ENCODE data around the gene ZNF750. TPM values are rescaled to one million over a fixed set of nuclear protein-coding genes. Genes with fewer than 3 reads are reported as not detected.

The ZNF750 gene
- polyA plus RNA-seq, 3 donors = not detected

GRCh38 chr17:82808006-82808405, 31.8 kb downstream of the ZNF750 start:
- TF ChIP-seq, protein P1, sequence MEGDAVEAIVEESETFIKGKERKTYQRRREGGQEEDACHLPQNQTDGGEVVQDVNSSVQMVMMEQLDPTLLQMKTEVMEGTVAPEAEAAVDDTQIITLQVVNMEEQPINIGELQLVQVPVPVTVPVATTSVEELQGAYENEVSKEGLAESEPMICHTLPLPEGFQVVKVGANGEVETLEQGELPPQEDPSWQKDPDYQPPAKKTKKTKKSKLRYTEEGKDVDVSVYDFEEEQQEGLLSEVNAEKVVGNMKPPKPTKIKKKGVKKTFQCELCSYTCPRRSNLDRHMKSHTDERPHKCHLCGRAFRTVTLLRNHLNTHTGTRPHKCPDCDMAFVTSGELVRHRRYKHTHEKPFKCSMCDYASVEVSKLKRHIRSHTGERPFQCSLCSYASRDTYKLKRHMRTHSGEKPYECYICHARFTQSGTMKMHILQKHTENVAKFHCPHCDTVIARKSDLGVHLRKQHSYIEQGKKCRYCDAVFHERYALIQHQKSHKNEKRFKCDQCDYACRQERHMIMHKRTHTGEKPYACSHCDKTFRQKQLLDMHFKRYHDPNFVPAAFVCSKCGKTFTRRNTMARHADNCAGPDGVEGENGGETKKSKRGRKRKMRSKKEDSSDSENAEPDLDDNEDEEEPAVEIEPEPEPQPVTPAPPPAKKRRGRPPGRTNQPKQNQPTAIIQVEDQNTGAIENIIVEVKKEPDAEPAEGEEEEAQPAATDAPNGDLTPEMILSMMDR (IDR thresholded peaks at IDR 0.05) = no peak
- no peak overlapping the region for H3K9ac ChIP-seq (ENCODE audit: insufficient read depth, low read length, poor library complexity, severe bottlenecking)
- peaks cover 11 to 38% of the 10 kb centered on the region in 2 donors for H3K36me3 ChIP-seq (replicated peaks in 1 of 2; ENCODE audit: control insufficient read depth in 1 of 2, insufficient read depth in 2 of 2, low read length in 2 of 2)

DNA sequence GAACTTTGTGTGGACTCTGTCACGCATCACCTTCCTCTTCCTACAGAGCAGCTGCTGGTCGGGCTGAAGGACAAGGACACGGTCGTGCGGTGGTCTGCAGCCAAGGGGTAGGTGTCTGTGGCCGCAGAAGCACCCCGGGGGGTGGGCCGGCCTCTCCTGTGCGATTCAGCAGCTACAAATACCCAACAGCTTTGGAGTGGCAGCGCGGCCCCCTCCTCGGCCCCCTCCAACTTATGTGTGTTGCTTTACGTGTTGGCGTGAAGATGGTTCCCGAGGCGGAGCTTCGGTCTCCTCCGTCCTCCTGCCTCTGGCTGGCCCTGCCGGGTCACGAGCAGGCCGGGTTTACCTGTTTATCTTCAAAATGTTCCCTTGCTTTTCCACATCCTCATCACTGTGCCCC, 32.3 kb downstream of the ZNF750 start:
- Histone ChIP-seq H3K4me3 (replicated peaks in 1 of 3; ENCODE audit: low read depth in 2 of 3, low read length in 3 of 3) (no peak overlapping the region), H3K9me3 (replicated peaks in 1 of 2; ENCODE audit: control insufficient read depth in 1 of 2, insufficient read depth in 1 of 2, low read length in 2 of 2) (no peaks in the 10 kb centered on the region), H2AFZ (ENCODE audit: insufficient read depth, low read depth, low read length, poor library complexity, severe bottlenecking) (no peak overlapping the region), H3K27ac (ENCODE audit: low read depth in 1 of 2, low read length in 2 of 2) (no peak overlapping the region), H3K79me2 (ENCODE audit: insufficient read depth, low read length) (no peaks in the 10 kb centered on the region), H3K36me3 (replicated peaks in 1 of 2; ENCODE audit: control insufficient read depth in 1 of 2, insufficient read depth in 2 of 2, low read length in 2 of 2) (peaks cover 11 to 38% of the 10 kb centered on the region in 2 donors), H3K4me1 (ENCODE audit: control insufficient read depth in 1 of 2, insufficient read depth in 2 of 2, low read length in 2 of 2) (no peaks in the 10 kb centered on the region), H4K20me1 (ENCODE audit: insufficient read depth, low read length) (no peaks in the 10 kb centered on the region), H3K27me3 (ENCODE audit: control insufficient read depth in 2 of 2, insufficient read depth in 2 of 2, low read length in 2 of 2) (no peaks in the 10 kb centered on the region), H3K9ac (ENCODE audit: insufficient read depth, low read length, poor library complexity, severe bottlenecking) (no peak overlapping the region), H3K4me2 (replicated peaks; ENCODE audit: extremely low read depth, low read length, poor library complexity, severe bottlenecking) (no peak overlapping the region)
- no peak for DNase-seq
- Mint-ChIP-seq H3K27me3 (ENCODE audit: low read depth in 3 of 3) (no peaks in the 10 kb centered on the region), H3K9me3 (no peaks in the 10 kb centered on the region), H3K36me3 (peaks cover 32 to 47% of the 10 kb centered on the region in 2 donors), H3K4me1 (no peaks in the 10 kb centered on the region), H3K27ac (no peak overlapping the region), H3K4me3 (no peak overlapping the region)
- TF ChIP-seq, protein P1 (IDR thresholded peaks at IDR 0.05) = no peak
- intact Hi-C loops (cut with micrococcal nuclease) = no loop called here
- 99% methylated on average over 13 of the region's 21 CpGs for WGBS (ENCODE audit: insufficient coverage)

More at GRCh38 chr17:82808006-82808405, 31.8 kb downstream of the ZNF750 start:
- H3K27me3 ChIP-seq (ENCODE audit: control insufficient read depth in 2 of 2, insufficient read depth in 2 of 2, low read length in 2 of 2) = no peaks in the 10 kb centered on the region
- Mint-ChIP-seq H3K27me3 (ENCODE audit: low read depth in 3 of 3) (no peaks in the 10 kb centered on the region), H3K36me3 (peaks cover 33 to 48% of the 10 kb centered on the region in 2 donors), H3K9me3 (no peaks in the 10 kb centered on the region), H3K27ac (no peak overlapping the region), H3K4me3 (no peak overlapping the region), H3K4me1 (no peaks in the 10 kb centered on the region)
- WGBS (ENCODE audit: insufficient coverage) = 96% methylated on average over 7 of the region's 8 CpGs
- H3K27ac ChIP-seq (ENCODE audit: low read depth in 1 of 2, low read length in 2 of 2) = no peak overlapping the region
- no peaks in the 10 kb centered on the region for H3K79me2 ChIP-seq (ENCODE audit: insufficient read depth, low read length)
- intact Hi-C loops (cut with micrococcal nuclease) = no loop called here
- no peak for DNase-seq
- no peaks in the 10 kb centered on the region for H3K4me1 ChIP-seq (ENCODE audit: control insufficient read depth in 1 of 2, insufficient read depth in 2 of 2, low read length in 2 of 2)
- H2AFZ ChIP-seq (ENCODE audit: insufficient read depth, low read depth, low read length, poor library complexity, severe bottlenecking) = no peak overlapping the region
- H3K4me2 ChIP-seq (replicated peaks; ENCODE audit: extremely low read depth, low read length, poor library complexity, severe bottlenecking) = no peak overlapping the region
- H3K9me3 ChIP-seq (replicated peaks in 1 of 2; ENCODE audit: control insufficient read depth in 1 of 2, insufficient read depth in 1 of 2, low read length in 2 of 2) = no peaks in the 10 kb centered on the region
- H4K20me1 ChIP-seq (ENCODE audit: insufficient read depth, low read length) = no peaks in the 10 kb centered on the region
- H3K4me3 ChIP-seq (replicated peaks in 1 of 3; ENCODE audit: low read depth in 2 of 3, low read length in 3 of 3) = no peak overlapping the region
